ENCODE results near the gene RHBDF1. TPM values are rescaled to one million over a fixed set of nuclear protein-coding genes. Genes with fewer than 3 reads are reported as not detected.

RHBDF1 gene
- total and polyA plus RNA-seq, 10 of the 15 experiments (the other 5 are each of a cell fraction or from before 2014, with no cell fraction given): 0.04 to 0.85 (median 0.36) TPM; not detected in 3

DNA sequence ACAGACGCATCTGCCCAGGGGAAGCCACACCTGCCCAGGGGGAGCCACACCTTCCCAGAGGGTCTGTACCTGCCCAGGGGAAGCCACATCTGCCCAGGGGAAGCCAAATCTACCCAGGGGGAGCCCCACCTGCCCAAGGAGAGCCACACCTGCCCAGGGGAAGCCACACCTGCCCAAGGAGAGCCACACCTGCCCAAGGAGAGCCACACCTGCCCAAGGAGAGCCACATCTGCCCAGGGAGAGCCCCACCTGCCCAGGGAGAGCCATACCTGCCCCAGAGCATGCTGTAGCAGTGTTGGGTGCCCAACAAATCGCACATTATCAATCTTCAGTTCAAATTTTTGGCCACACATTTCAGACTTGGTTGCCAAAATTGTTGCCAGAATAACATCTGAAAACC lies 46.4 kb upstream of the RHBDF1 start:
- no peak overlapping the region for H3K27ac ChIP-seq (ENCODE audit: control insufficient read depth, insufficient read depth)
- no peak for FAIRE-seq
- no peaks in the 10 kb centered on the region for H3K4me1 ChIP-seq (ENCODE audit: control insufficient read depth, insufficient read depth, low read length)
- no peaks in the 10 kb centered on the region for H3K9me3 ChIP-seq (replicated peaks; ENCODE audit: control insufficient read depth, insufficient read depth, low read length)
- no peak overlapping the region for H2AFZ ChIP-seq (ENCODE audit: control insufficient read depth, low read depth, low read length)
- no TSS peak for BruUV-seq (replicated peaks)
- 91% methylated on average over 2 of the region's 2 CpGs for WGBS (ENCODE audit: insufficient coverage, insufficient replicate concordance, low lambda C conversion rate, missing lambda C conversion rate)
- H3K9ac ChIP-seq (ENCODE audit: control insufficient read depth, insufficient read depth, low read length): no peak overlapping the region
- H3K79me2 ChIP-seq (ENCODE audit: control insufficient read depth, insufficient read depth, low read length): no peaks in the 10 kb centered on the region
- POLR2A ChIA-PET: interaction anchor here (0.5 kb wide), 1 partner anchor 469 kb away, joined by 5 read pairs; no protein-coding TSS in a partner anchor
- peaks cover 6 to 8% of the 10 kb centered on the region in 2 experiments; a peak in 3 of 4 replicates for H3K36me3 ChIP-seq (ENCODE audit: control insufficient read depth in 2 of 2, insufficient read depth in 2 of 2, low read length in 1 of 2)
- RAD21 ChIA-PET (ENCODE audit: unreplicated experiment): no interaction called here
- no peak overlapping the region for H3K4me3 ChIP-seq
- CTCF ChIA-PET: interaction anchor here (0.9 to 4.9 kb wide), 7 partner anchors 12 to 252 kb away, joined by 3 to 37 read pairs (median 4); partner anchors contain the start of gene MRPL28
- ATAC-seq: no peak
- no peaks in the 10 kb centered on the region for H3K27me3 ChIP-seq (replicated peaks in 1 of 2; ENCODE audit: control insufficient read depth in 2 of 2, insufficient read depth in 2 of 2, low read length in 1 of 2)
- TF ChIP-seq SMAD5 (IDR thresholded peaks at IDR 0.05; ENCODE audit: low read depth): no peak
- no peak for TF ChIP-seq JUND (IDR thresholded peaks at IDR 0.05; ENCODE audit: low read depth, low read length)
- TF ChIP-seq, protein P1, sequence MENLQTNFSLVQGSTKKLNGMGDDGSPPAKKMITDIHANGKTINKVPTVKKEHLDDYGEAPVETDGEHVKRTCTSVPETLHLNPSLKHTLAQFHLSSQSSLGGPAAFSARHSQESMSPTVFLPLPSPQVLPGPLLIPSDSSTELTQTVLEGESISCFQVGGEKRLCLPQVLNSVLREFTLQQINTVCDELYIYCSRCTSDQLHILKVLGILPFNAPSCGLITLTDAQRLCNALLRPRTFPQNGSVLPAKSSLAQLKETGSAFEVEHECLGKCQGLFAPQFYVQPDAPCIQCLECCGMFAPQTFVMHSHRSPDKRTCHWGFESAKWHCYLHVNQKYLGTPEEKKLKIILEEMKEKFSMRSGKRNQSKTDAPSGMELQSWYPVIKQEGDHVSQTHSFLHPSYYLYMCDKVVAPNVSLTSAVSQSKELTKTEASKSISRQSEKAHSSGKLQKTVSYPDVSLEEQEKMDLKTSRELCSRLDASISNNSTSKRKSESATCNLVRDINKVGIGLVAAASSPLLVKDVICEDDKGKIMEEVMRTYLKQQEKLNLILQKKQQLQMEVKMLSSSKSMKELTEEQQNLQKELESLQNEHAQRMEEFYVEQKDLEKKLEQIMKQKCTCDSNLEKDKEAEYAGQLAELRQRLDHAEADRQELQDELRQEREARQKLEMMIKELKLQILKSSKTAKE (IDR thresholded peaks at IDR 0.05; ENCODE audit: low read depth, poor library complexity, severe bottlenecking): no peak
- TF ChIP-seq NFIC (IDR thresholded peaks at IDR 0.05; ENCODE audit: low read depth, low read length): no peak
- no peak for TF ChIP-seq TCF12 (IDR thresholded peaks at IDR 0.05; ENCODE audit: low read depth, low read length)
- no peak for TF ChIP-seq TCF7 (IDR thresholded peaks at IDR 0.05; ENCODE audit: borderline replicate concordance)
- TF ChIP-seq HDAC6 (IDR thresholded peaks at IDR 0.05; ENCODE audit: unreplicated experiment): no peak
- TF ChIP-seq, protein P2, sequence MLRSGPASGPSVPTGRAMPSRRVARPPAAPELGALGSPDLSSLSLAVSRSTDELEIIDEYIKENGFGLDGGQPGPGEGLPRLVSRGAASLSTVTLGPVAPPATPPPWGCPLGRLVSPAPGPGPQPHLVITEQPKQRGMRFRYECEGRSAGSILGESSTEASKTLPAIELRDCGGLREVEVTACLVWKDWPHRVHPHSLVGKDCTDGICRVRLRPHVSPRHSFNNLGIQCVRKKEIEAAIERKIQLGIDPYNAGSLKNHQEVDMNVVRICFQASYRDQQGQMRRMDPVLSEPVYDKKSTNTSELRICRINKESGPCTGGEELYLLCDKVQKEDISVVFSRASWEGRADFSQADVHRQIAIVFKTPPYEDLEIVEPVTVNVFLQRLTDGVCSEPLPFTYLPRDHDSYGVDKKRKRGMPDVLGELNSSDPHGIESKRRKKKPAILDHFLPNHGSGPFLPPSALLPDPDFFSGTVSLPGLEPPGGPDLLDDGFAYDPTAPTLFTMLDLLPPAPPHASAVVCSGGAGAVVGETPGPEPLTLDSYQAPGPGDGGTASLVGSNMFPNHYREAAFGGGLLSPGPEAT (IDR thresholded peaks at IDR 0.05; ENCODE audit: low read depth): no peak
- TF ChIP-seq POLR2A (IDR thresholded peaks at IDR 0.05; ENCODE audit: low read depth, low read length): no peak
- TF ChIP-seq, protein P3, sequence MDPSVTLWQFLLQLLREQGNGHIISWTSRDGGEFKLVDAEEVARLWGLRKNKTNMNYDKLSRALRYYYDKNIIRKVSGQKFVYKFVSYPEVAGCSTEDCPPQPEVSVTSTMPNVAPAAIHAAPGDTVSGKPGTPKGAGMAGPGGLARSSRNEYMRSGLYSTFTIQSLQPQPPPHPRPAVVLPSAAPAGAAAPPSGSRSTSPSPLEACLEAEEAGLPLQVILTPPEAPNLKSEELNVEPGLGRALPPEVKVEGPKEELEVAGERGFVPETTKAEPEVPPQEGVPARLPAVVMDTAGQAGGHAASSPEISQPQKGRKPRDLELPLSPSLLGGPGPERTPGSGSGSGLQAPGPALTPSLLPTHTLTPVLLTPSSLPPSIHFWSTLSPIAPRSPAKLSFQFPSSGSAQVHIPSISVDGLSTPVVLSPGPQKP (IDR thresholded peaks at IDR 0.05; ENCODE audit: low read depth, low read length): no peak
- no peak for TF ChIP-seq KAT2A (conservative IDR thresholded peaks at IDR 0.05; ENCODE audit: control insufficient read depth, low read depth, low read length)
- no peak for TF ChIP-seq MYC (IDR thresholded peaks at IDR 0.05; ENCODE audit: insufficient read depth, insufficient read length, insufficient replicate concordance, low read length, severe bottlenecking)
- TF ChIP-seq, protein P4, sequence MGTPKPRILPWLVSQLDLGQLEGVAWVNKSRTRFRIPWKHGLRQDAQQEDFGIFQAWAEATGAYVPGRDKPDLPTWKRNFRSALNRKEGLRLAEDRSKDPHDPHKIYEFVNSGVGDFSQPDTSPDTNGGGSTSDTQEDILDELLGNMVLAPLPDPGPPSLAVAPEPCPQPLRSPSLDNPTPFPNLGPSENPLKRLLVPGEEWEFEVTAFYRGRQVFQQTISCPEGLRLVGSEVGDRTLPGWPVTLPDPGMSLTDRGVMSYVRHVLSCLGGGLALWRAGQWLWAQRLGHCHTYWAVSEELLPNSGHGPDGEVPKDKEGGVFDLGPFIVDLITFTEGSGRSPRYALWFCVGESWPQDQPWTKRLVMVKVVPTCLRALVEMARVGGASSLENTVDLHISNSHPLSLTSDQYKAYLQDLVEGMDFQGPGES (IDR thresholded peaks at IDR 0.05): no peak
- no peak for TF ChIP-seq ZBED1 (IDR thresholded peaks at IDR 0.05; ENCODE audit: borderline replicate concordance)
- TF ChIP-seq, protein P5, sequence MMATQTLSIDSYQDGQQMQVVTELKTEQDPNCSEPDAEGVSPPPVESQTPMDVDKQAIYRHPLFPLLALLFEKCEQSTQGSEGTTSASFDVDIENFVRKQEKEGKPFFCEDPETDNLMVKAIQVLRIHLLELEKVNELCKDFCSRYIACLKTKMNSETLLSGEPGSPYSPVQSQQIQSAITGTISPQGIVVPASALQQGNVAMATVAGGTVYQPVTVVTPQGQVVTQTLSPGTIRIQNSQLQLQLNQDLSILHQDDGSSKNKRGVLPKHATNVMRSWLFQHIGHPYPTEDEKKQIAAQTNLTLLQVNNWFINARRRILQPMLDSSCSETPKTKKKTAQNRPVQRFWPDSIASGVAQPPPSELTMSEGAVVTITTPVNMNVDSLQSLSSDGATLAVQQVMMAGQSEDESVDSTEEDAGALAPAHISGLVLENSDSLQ (IDR thresholded peaks at IDR 0.05): no peak
- in situ Hi-C loops (cut with MboI): no loop called here
- DNase-seq (ENCODE audit: low read depth, low spot score): no peak
- H4K20me1 ChIP-seq (ENCODE audit: control insufficient read depth, insufficient read depth): no peaks in the 10 kb centered on the region
- SMC1A ChIA-PET (ENCODE audit: uncharacterized antibody, unreplicated experiment): interaction anchor here (1.7 to 3.3 kb wide), 2 partner anchors 15 to 244 kb away, joined by 4 to 12 read pairs; no protein-coding TSS in a partner anchor
- intact Hi-C loops (cut with micrococcal nuclease; ENCODE audit: unreplicated experiment): no loop called here
- H3K4me2 ChIP-seq (ENCODE audit: control insufficient read depth, insufficient read depth): no peak overlapping the region
